Large intestine (tissue), 3 donors: ENCODE results near the gene KIF21A. TPM values are rescaled to one million over a fixed set of nuclear protein-coding genes. Genes with fewer than 3 reads are reported as not detected.
"Not testable (repeated sequence)": the region's sequence is repeated elsewhere in the genome, so short reads cannot be mapped to it uniquely, and the experiment has no call there.

ENCODE experiments used
- DNase-seq, 2 donors: peaks; one replicate each; pipeline versions ENCODE4 v3.0.0 to v3.0.0-alpha.2; 2013
- H3K27ac ChIP-seq: one replicate; pipeline ENCODE4 v1.5.1; 2013; ENCODE audit warnings: low read length
- H3K27me3 ChIP-seq: 2 replicates; pipeline ENCODE4 v1.6.1; 2013; ENCODE audit warnings: low read length; ENCODE audit not compliant: control insufficient read depth, insufficient read depth
- H3K36me3 ChIP-seq: 2 replicates; pipeline ENCODE4 v1.6.1; 2013; ENCODE audit warnings: low read length; ENCODE audit not compliant: control insufficient read depth, insufficient read depth
- H3K4me1 ChIP-seq: one replicate; pipeline ENCODE4 v1.6.1; 2013; ENCODE audit warnings: low read length; ENCODE audit not compliant: control insufficient read depth, insufficient read depth
- H3K4me3 ChIP-seq: one replicate; pipeline ENCODE4 v1.5.1; 2013; ENCODE audit warnings: low read length
- H3K9me3 ChIP-seq: one replicate; pipeline ENCODE4 v1.6.1; 2013; ENCODE audit warnings: mild to moderate bottlenecking, low read depth, low read length, moderate library complexity; ENCODE audit not compliant: control insufficient read depth
- whole genome bisulfite sequencing: methylation state at CpG from one replicate; pipeline ENCODE4 v1.1.5; 2013; ENCODE audit warnings: low lambda C conversion rate; ENCODE audit not compliant: insufficient coverage; 5-methylcytosine and 5-hydroxymethylcytosine counted together
- polyA plus RNA-seq: library from polyadenylated mRNA; unstranded; fragments of 120-200 nt; gene quantifications from one replicate; pipeline ENCODE4 v1.2.1, GENCODE V29; 2013

KIF21A gene
- polyA plus RNA-seq, 1 donor: 35.5 TPM

DNA sequence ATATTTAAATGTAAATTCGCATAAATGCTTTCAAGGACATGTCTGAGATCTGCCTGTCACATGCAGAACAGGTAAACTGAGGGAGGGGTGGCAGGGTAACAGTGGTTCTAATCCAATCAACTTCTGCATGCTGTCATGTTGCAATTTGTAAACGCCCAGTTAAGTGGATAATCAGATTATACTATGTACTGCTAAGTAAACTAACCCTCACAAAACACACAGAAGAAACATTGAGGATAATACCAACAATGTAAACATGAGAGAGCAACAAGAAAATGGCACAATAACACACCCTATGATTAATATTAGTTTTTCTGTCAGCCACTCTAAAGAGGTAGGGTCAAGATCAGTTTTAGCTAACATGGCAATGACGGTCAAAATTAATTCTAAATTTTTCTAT, 123.7 kb downstream of the KIF21A start:
- no peak overlapping the region for H3K4me3 ChIP-seq
- WGBS: no CpG with 5 or more reads among the region's 3 CpGs

DNA sequence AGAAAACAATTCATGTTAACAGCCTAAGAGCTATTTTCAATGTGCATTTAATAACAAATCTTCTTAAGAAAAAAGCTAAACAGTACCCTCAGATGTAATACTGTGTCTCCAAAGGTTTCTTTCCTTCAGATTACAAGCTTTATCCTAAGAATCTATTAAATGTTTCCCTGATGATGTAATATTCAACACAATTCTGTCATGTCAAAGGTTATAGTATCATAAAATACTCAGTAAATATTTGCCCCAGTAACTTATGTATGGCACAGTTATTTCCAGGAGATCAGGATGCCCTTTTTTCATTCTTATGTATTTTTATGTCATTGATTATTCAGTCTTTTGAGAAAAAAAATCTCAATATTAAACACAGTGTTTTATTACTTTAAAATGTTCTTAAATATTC, 128.4 kb downstream of the KIF21A start:
- Histone ChIP-seq H3K27ac (no peak overlapping the region), H3K36me3 (no peaks in the 10 kb centered on the region), H3K9me3 (no peaks in the 10 kb centered on the region), H3K4me1 (no peaks in the 10 kb centered on the region), H3K4me3 (no peak overlapping the region), H3K27me3 (no peaks in the 10 kb centered on the region)
- DNase-seq: no peak

More for the DNA sequence above, 123.7 kb downstream of the KIF21A start:
- DNase-seq: no peak
- H3K4me1 ChIP-seq: no peaks in the 10 kb centered on the region
- no peaks in the 10 kb centered on the region for H3K27me3 ChIP-seq
- H3K36me3 ChIP-seq: no peaks in the 10 kb centered on the region
- no peaks in the 10 kb centered on the region for H3K9me3 ChIP-seq
- H3K27ac ChIP-seq: no peak overlapping the region

DNA sequence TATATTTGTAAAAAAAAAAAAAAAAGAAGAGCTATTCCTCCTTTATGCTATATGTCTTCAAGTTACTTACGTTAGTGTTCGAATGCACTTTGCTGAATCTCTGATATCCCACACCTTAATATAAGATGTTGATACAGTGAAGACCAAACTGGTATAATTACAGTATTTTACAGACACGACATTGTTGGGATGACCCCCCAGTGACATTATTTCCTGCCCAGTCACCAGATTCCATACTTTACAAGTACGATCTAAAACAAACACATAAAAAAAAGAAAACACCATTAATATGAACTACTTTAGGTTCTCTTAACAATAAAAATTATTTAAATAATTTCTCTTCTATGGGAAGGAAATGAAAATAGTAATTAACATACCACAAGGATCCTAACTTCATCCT, 133.4 kb downstream of the KIF21A start:
- H3K4me1 ChIP-seq: no peaks in the 10 kb centered on the region
- no CpG with 5 or more reads among the region's 4 CpGs for WGBS
- H3K27me3 ChIP-seq: no peaks in the 10 kb centered on the region
- H3K27ac ChIP-seq: no peak overlapping the region
- H3K36me3 ChIP-seq: peaks cover 3% of the 10 kb centered on the region
- H3K9me3 ChIP-seq: no peaks in the 10 kb centered on the region
- no peak for DNase-seq
- H3K4me3 ChIP-seq: no peak overlapping the region

DNA sequence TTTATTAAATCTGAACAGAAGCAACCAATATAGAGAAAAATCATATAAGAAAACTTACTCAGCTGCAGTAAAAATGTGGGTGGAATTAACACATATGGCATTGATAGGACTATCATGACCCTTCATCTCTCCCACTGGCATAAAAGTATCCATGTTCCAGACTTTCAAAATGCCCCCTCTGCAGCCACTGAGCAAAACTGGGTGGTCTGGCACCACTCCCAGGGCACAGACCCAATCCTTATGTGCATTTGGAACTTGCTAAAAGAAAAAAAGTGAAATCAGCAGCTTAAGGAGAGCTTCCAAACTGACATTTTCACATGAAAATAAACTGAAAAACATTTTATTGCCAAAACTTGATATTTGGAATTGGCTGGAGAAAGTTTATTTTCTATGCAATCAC, 141.5 kb downstream of the KIF21A start:
- Histone ChIP-seq H3K4me3 (no peak overlapping the region), H3K4me1 (no peaks in the 10 kb centered on the region), H3K9me3 (no peaks in the 10 kb centered on the region), H3K27ac (no peak overlapping the region), H3K27me3 (no peaks in the 10 kb centered on the region), H3K36me3 (peaks cover 8% of the 10 kb centered on the region)
- DNase-seq: no peak

DNA sequence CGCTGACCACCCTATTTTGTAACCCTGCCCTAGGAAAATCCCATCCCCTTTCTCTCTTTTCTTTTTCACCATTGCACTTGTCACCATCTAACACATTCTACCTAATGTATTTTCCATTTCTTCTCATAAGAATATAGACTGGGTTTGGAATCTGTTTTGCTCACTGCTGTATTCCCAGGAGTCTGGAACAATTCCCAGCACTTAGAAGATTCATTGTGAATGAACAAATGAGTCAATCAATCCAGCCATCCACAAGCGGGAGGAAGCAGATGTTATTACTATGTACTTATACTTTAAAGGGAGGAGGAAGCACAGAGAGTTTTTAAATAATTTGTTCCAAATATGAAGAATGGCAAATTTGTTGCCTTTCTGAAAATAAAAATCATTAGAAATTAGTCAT, 142.1 kb downstream of the KIF21A start:
- 100% methylated on average over 1 of the region's 2 CpGs for WGBS

DNA sequence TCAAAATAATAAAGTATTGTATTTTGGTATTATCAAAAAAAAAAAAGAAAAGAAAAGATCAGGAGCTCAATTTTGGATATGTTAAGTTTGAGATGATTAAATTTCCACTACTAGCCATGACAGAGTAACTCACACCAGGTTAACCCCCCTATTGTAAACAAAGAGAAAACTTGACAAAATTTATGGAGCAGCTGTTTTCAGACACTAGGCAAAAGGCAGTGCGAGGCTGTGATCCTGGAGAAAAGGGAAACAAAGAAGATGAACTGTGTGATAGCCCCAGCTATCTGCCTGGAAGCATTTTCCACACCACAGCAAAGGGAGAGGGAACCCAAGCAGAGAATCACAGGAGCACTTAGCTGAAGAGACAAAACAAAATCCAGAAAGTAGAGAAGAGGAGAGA, 145.0 kb downstream of the KIF21A start:
- no peak for DNase-seq
- H3K9me3 ChIP-seq: no peaks in the 10 kb centered on the region
- WGBS: no CpG with 5 or more reads among the region's 1 CpG
- peaks cover 3% of the 10 kb centered on the region for H3K36me3 ChIP-seq
- H3K27me3 ChIP-seq: no peaks in the 10 kb centered on the region
- H3K4me3 ChIP-seq: no peak overlapping the region
- no peaks in the 10 kb centered on the region for H3K4me1 ChIP-seq
- no peak overlapping the region for H3K27ac ChIP-seq

More for the DNA sequence above, 142.1 kb downstream of the KIF21A start:
- Histone ChIP-seq H3K4me1 (no peaks in the 10 kb centered on the region), H3K27ac (no peak overlapping the region), H3K4me3 (no peak overlapping the region), H3K9me3 (no peaks in the 10 kb centered on the region), H3K36me3 (peaks cover 8% of the 10 kb centered on the region), H3K27me3 (no peaks in the 10 kb centered on the region)
- no peak for DNase-seq

DNA sequence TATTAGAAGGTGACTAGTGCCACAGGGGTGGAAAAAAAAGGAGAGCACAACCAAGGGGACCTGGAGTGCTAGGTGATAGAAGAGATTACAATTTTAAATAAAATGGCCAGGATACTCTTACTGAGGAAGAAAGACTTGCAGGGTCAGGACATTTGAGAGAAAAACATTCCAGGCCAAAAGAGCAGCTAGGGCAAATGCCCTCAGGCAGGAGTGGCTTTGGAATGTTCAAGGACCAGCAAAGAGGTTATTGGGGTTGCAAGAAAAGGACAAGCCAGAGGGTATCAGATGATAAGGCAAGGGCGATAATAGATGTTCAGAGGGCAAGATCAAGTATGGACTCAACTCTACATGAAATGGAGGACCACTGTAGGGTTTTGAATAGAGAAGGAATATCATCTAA, 146.4 kb downstream of the KIF21A start:
- H3K9me3 ChIP-seq: no peaks in the 10 kb centered on the region
- H3K4me1 ChIP-seq: no peaks in the 10 kb centered on the region
- H3K27ac ChIP-seq: no peak overlapping the region
- no peaks in the 10 kb centered on the region for H3K27me3 ChIP-seq
- no peaks in the 10 kb centered on the region for H3K36me3 ChIP-seq
- H3K4me3 ChIP-seq: no peak overlapping the region
- DNase-seq: no peak
- WGBS: 100% methylated on average over 1 of the region's 1 CpG

DNA sequence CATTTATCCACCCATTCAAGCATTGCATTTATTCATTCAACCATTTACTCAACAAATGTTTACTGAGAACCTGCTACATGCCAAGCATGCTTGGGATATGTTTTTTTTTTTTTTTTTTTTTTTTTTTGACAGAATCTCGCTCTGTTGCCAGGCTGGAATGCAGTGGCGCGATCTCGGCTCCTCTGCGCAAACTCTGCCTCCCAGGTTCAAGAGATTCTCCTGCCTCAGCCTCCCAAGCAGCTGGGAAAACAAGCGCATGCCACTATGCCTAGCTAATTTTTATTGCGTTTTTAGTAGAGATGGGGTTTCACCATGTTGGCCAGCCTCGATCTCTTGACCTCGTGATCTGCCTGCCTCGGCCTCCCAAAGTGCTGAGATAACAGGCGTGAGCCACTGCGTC, 147.3 kb downstream of the KIF21A start:
- no CpG with 5 or more reads among the region's 12 CpGs for WGBS
- H3K27ac ChIP-seq, H3K9me3 ChIP-seq, H3K4me3 ChIP-seq, H3K4me1 ChIP-seq, H3K27me3 ChIP-seq, H3K36me3 ChIP-seq, DNase-seq: not testable (repeated sequence)

DNA sequence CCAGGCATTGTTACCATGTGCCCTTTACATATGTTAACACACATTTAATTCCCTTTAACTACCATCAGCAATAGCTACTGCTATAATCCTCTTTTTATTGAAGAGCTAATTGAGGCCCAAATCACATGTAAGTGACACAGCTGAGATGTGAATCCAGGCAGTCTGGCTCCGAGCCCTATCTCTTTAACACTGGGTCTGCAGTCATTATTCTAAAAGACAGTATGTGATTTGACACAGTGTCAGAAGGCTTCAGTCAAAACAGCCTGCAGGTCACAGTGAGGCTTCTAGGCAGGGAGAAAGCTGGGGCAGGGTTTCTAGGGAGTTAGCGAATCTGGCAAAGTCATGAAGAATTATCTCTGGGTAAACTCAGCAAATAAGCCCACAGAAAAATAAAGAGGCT, 148.2 kb downstream of the KIF21A start:
- Histone ChIP-seq H3K27ac (no peak overlapping the region), H3K4me1 (no peaks in the 10 kb centered on the region), H3K36me3 (no peaks in the 10 kb centered on the region), H3K9me3 (no peaks in the 10 kb centered on the region), H3K27me3 (no peaks in the 10 kb centered on the region), H3K4me3 (no peak overlapping the region)
- DNase-seq: no peak
- WGBS: no CpG with 5 or more reads among the region's 2 CpGs

DNA sequence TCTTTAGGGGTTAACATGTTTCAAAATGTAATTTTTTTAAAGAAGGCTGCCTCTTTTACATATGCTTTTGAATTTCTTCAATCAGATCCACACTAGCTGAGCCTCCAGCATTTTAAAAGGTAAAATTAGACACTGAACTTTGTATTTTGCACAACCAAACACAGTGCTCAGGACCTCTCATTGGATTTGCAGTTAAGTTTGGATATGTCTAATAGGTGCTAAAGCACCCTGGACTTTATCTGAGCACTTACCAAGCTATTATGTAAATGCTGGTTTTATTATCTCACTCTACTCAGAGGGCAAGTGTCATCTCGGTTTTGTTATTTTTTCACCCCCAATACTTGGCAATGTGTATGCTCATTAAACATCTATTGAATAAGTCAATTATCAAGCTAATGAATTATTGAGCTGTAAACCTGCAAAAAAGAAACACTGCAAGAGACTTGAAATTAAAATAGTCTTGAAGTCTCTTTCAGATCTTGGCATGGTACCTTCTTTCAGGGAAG, 150.7 kb downstream of the KIF21A start:
- Histone ChIP-seq H3K4me1 (no peaks in the 10 kb centered on the region), H3K27ac (no peak overlapping the region), H3K9me3 (no peaks in the 10 kb centered on the region), H3K4me3 (no peak overlapping the region), H3K27me3 (no peaks in the 10 kb centered on the region), H3K36me3 (no peaks in the 10 kb centered on the region)
- WGBS: 20% methylated on average over 1 of the region's 1 CpG
- no peak for DNase-seq

DNA sequence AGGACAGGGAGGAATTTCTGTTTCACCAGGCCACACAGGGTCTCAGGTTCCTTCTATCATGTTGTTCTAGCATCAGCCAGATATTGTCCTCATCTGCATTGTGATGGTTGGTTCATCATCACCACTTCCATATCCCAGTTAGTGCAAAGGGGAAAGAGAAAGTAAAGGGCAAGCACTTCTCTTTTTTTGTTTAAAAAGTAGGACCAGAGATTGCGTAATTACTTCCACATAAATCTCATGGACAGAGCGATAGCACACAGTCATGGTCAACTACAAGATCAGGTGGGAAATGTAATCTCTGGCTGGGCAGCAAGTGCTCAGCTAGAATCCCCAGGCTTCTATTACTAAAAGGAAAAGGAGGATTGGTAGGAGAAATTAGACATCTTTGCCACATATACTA, 155.1 kb downstream of the KIF21A start:
- no peaks in the 10 kb centered on the region for H3K4me1 ChIP-seq
- DNase-seq: no peak
- WGBS: 80% methylated on average over 1 of the region's 2 CpGs
- H3K4me3 ChIP-seq: no peak overlapping the region
- no peaks in the 10 kb centered on the region for H3K27me3 ChIP-seq
- H3K9me3 ChIP-seq: no peaks in the 10 kb centered on the region
- no peaks in the 10 kb centered on the region for H3K36me3 ChIP-seq
- H3K27ac ChIP-seq: no peak overlapping the region
